Neuronal stem cell (in vitro differentiated cells): ENCODE results near the gene PARP2. TPM values are rescaled to one million over a fixed set of nuclear protein-coding genes. Genes with fewer than 3 reads are reported as not detected.

ENCODE experiments used
- DNase-seq: peaks from one replicate; pipeline ENCODE4 v3.0.0-alpha.2; 2013; ENCODE audit warnings: low spot score
- H2AFZ ChIP-seq: one replicate; pipeline ENCODE4 v1.6.1; 2013; ENCODE audit warnings: mild to moderate bottlenecking, low read length, inconsistent platforms
- H2AK5ac ChIP-seq: 2 replicates; pipeline ENCODE4 v1.6.1; 2013; ENCODE audit warnings: low read depth, mild to moderate bottlenecking, inconsistent platforms, low read length, moderate library complexity, mixed read lengths
- H2BK120ac ChIP-seq: 2 replicates; pipeline ENCODE4 v1.6.1; 2013; ENCODE audit warnings: low read depth, mild to moderate bottlenecking, inconsistent platforms, low read length, moderate library complexity, mixed read lengths
- H2BK12ac ChIP-seq: one replicate; pipeline ENCODE4 v1.6.1; 2013; ENCODE audit warnings: low read length, inconsistent platforms
- H2BK15ac ChIP-seq: 2 replicates; pipeline ENCODE4 v1.6.1; 2013; ENCODE audit warnings: mild to moderate bottlenecking, low read length, inconsistent platforms, mixed read lengths
- H2BK5ac ChIP-seq: one replicate; pipeline ENCODE4 v1.6.1; 2013; ENCODE audit warnings: inconsistent platforms, mild to moderate bottlenecking, low read length, moderate library complexity
- H3K14ac ChIP-seq: one replicate; pipeline ENCODE4 v1.6.1; 2013; ENCODE audit warnings: low read length, inconsistent platforms
- H3K18ac ChIP-seq: 2 replicates; pipeline ENCODE4 v1.6.1; 2013; ENCODE audit warnings: low read length, inconsistent platforms
- H3K23ac ChIP-seq: 2 replicates; pipeline ENCODE4 v1.6.1; 2013; ENCODE audit warnings: low read depth, mild to moderate bottlenecking, mixed read lengths, low read length, inconsistent platforms; ENCODE audit not compliant: poor library complexity
- H3K27ac ChIP-seq: replicated peaks from 3 replicates; pipeline ENCODE4 v1.5.1; 2013; ENCODE audit warnings: low read length, inconsistent platforms
- H3K27me3 ChIP-seq, 3 experiments: 2 replicates each; pipeline ENCODE4 v1.6.1; 2013; ENCODE audit warnings: low read length in 3 of 3, mild to moderate bottlenecking in 2 of 3, inconsistent platforms in 1 of 3, low read depth in 1 of 3, mixed read lengths in 1 of 3, moderate library complexity in 1 of 3; ENCODE audit not compliant: control insufficient read depth in 3 of 3, insufficient read depth in 3 of 3
- H3K36me3 ChIP-seq, 2 donors: replicated peaks in 1 of 2; 2 replicates each; pipeline ENCODE4 v1.6.1; 2013; ENCODE audit warnings: low read length in 2 of 2; ENCODE audit not compliant: control insufficient read depth in 2 of 2, insufficient read depth in 2 of 2
- H3K4ac ChIP-seq: 2 replicates; pipeline ENCODE4 v1.6.1; 2013; ENCODE audit warnings: inconsistent platforms, mild to moderate bottlenecking, low read length, moderate library complexity
- H3K4me1 ChIP-seq, 2 donors: 1 replicate in 1 of 2; 2 replicates in 1 of 2; pipeline ENCODE4 v1.6.1; 2013; ENCODE audit warnings: low read length in 2 of 2, low read depth in 1 of 2; ENCODE audit not compliant: control insufficient read depth in 2 of 2, insufficient read depth in 1 of 2
- H3K4me2 ChIP-seq: one replicate; pipeline ENCODE4 v1.6.1; 2013; ENCODE audit warnings: mild to moderate bottlenecking, low read length, inconsistent platforms; ENCODE audit not compliant: insufficient read depth, poor library complexity, severe bottlenecking
- H3K4me3 ChIP-seq, 2 donors: 2 replicates each; pipeline ENCODE4 v1.5.1; 2013; ENCODE audit warnings: low read length in 2 of 2, mild to moderate bottlenecking in 2 of 2, inconsistent platforms in 1 of 2, moderate library complexity in 1 of 2
- H3K79me1 ChIP-seq: one replicate; pipeline ENCODE4 v1.6.1; 2013; ENCODE audit warnings: low read depth, mild to moderate bottlenecking, inconsistent platforms, low read length, moderate library complexity
- H3K9ac ChIP-seq: one replicate; pipeline ENCODE4 v1.6.1; 2013; ENCODE audit warnings: mild to moderate bottlenecking, low read depth, low read length, inconsistent platforms; ENCODE audit not compliant: poor library complexity
- H3K9me3 ChIP-seq, 2 donors: replicated peaks in 1 of 2; 2 replicates each; pipeline versions ENCODE3 to v1.6.1; 2013; ENCODE audit warnings: low read length in 2 of 2, mild to moderate bottlenecking in 2 of 2, inconsistent platforms in 1 of 2, low read depth in 1 of 2, mixed read lengths in 1 of 2, moderate library complexity in 1 of 2; ENCODE audit not compliant: control insufficient read depth in 2 of 2, insufficient read depth in 1 of 2
- H4K8ac ChIP-seq: one replicate; pipeline ENCODE4 v1.6.1; 2013; ENCODE audit warnings: low read depth, mild to moderate bottlenecking, inconsistent platforms, low read length, moderate library complexity
- H4K91ac ChIP-seq: one replicate; pipeline ENCODE4 v1.6.1; 2013; ENCODE audit warnings: low read length, low read depth, mild to moderate bottlenecking, inconsistent platforms; ENCODE audit not compliant: poor library complexity
- WGBS, 2 donors: extraction: QIAGEN DNeasy Blood & Tissue Kit; methylation state at CpG; one replicate each; pipeline ENCODE4 v1.1.7; 2013; ENCODE audit warnings: missing lambda C conversion rate in 2 of 2, mixed read lengths in 1 of 2; ENCODE audit not compliant: insufficient read length in 2 of 2, insufficient replicate concordance in 1 of 2; ENCODE audit errors: extremely low coverage in 2 of 2; 5-methylcytosine and 5-hydroxymethylcytosine counted together
- polyA plus RNA-seq, 2 experiments: library from polyadenylated mRNA; stranded (reverse); fragments of 200-250 nt; gene quantifications; one replicate each; pipeline ENCODE4 v1.2.3, GENCODE V29; 2013

Gene PARP2
- 38.8 TPM for polyA plus RNA-seq (2013, experiment 1 of 2)
- polyA plus RNA-seq (2013, experiment 2 of 2): 38.2 TPM

- no peak within 1 kb of the TSS for H4K8ac ChIP-seq
- H3K4me3 ChIP-seq: peak within 1 kb of the TSS; percentile 86 to 94
- H3K27ac ChIP-seq: peak within 1 kb of the TSS; percentile 99
- no peak within 1 kb of the TSS for H3K14ac ChIP-seq
- H3K9me3 ChIP-seq: no peaks in the 10 kb centered on the region
- H2BK120ac ChIP-seq: no peak within 1 kb of the TSS
- no peak within 1 kb of the TSS for H2AK5ac ChIP-seq
- no peak within 1 kb of the TSS for H2BK12ac ChIP-seq
- peaks cover 14 to 35% of the 10 kb centered on the region in 2 donors for H3K36me3 ChIP-seq
- peak; percentile 100 for DNase-seq
- no peak within 1 kb of the TSS for H2BK15ac ChIP-seq
- no peak within 1 kb of the TSS for H4K91ac ChIP-seq
- H2AFZ ChIP-seq: peak within 1 kb of the TSS; percentile 97
- peak within 1 kb of the TSS; percentile 82 for H3K18ac ChIP-seq
- H3K23ac ChIP-seq: peak within 1 kb of the TSS; percentile 94
- H3K79me1 ChIP-seq: no peaks in the 10 kb centered on the region
- peak within 1 kb of the TSS; percentile 92 for H3K9ac ChIP-seq
- H3K27me3 ChIP-seq: no peaks in the 10 kb centered on the region
- no peak within 1 kb of the TSS for H3K4ac ChIP-seq
- H3K4me1 ChIP-seq: peaks cover 0 to 3% of the 10 kb centered on the region in 2 donors
- H2BK5ac ChIP-seq: peak within 1 kb of the TSS; percentile 32
- WGBS, 2 donors: no CpG with 5 or more reads among the region's 50 CpGs
- H3K4me2 ChIP-seq: peak within 1 kb of the TSS; percentile 46
Measured at GRCh38 chr14:20343092-20343861, at the start of gene PARP2. PARP2 (plus strand) TSS chr14:20343635; CDS start chr14:20343642, 7 bp downstream.

- H3K14ac ChIP-seq: no peak overlapping the region
- DNase-seq: no peak
Measured at GRCh38 chr14:20294636-20295035, 48.8 kb upstream of the PARP2 start.

GRCh38 chr14:20295067-20295466 lies 48.4 kb upstream of the PARP2 start:
- Histone ChIP-seq H3K4ac (no peak overlapping the region), H3K9me3 (no peaks in the 10 kb centered on the region), H3K23ac (no peak overlapping the region), H3K27ac (no peak overlapping the region), H2BK15ac (no peak overlapping the region), H3K27me3 (no peaks in the 10 kb centered on the region), H3K4me3 (no peak overlapping the region), H4K91ac (no peak overlapping the region), H3K14ac (no peak overlapping the region), H3K79me1 (no peaks in the 10 kb centered on the region), H2BK12ac (no peak overlapping the region), H3K4me2 (no peak overlapping the region), H2BK5ac (no peak overlapping the region), H3K36me3 (peaks cover 14 to 95% of the 10 kb centered on the region in 2 donors), H2AK5ac (no peak overlapping the region), H3K4me1 (no peaks in the 10 kb centered on the region), H4K8ac (no peak overlapping the region), H2BK120ac (no peak overlapping the region), H2AFZ (no peak overlapping the region), H3K18ac (no peak overlapping the region), H3K9ac (no peak overlapping the region)
- no CpG with 5 or more reads among the region's 4 CpGs for WGBS, 2 donors
- no peak for DNase-seq

More at GRCh38 chr14:20294636-20295035, 48.8 kb upstream of the PARP2 start:
- Histone ChIP-seq H4K8ac (no peak overlapping the region), H3K79me1 (no peaks in the 10 kb centered on the region), H3K23ac (no peak overlapping the region), H3K4me2 (no peak overlapping the region), H2BK12ac (no peak overlapping the region), H3K9me3 (no peaks in the 10 kb centered on the region), H3K9ac (no peak overlapping the region), H3K4me1 (peaks cover 3 to 4% of the 10 kb centered on the region in 2 donors), H3K4ac (no peak overlapping the region), H3K4me3 (no peak overlapping the region), H2BK120ac (no peak overlapping the region), H3K18ac (no peak overlapping the region), H4K91ac (no peak overlapping the region), H3K27me3 (no peaks in the 10 kb centered on the region), H2BK15ac (no peak overlapping the region), H3K36me3 (peaks cover 14 to 92% of the 10 kb centered on the region in 2 donors), H2BK5ac (no peak overlapping the region), H2AK5ac (no peak overlapping the region), H3K27ac (no peak overlapping the region), H2AFZ (no peak overlapping the region)
- no CpG with 5 or more reads among the region's 2 CpGs for WGBS, 2 donors

GRCh38 chr14:20302042-20302755 lies 41.2 kb upstream of the PARP2 start:
- no peak for DNase-seq
- no peak overlapping the region for H4K91ac ChIP-seq
- no peak overlapping the region for H3K4ac ChIP-seq
- no peak overlapping the region for H3K14ac ChIP-seq
- H3K4me3 ChIP-seq: no peak overlapping the region
- no peak overlapping the region for H3K9ac ChIP-seq
- no peak overlapping the region for H2BK5ac ChIP-seq
- H2BK120ac ChIP-seq: no peak overlapping the region
- peaks cover 11 to 45% of the 10 kb centered on the region in 2 donors for H3K36me3 ChIP-seq
- peaks cover 0 to 4% of the 10 kb centered on the region in 2 donors for H3K4me1 ChIP-seq
- H2AFZ ChIP-seq: no peak overlapping the region
- no peak overlapping the region for H2BK15ac ChIP-seq
- no peak overlapping the region for H3K23ac ChIP-seq
- H3K18ac ChIP-seq: no peak overlapping the region
- H3K9me3 ChIP-seq: no peaks in the 10 kb centered on the region
- peaks cover 3% of the 10 kb centered on the region for H3K79me1 ChIP-seq
- H4K8ac ChIP-seq: no peak overlapping the region
- H2AK5ac ChIP-seq: no peak overlapping the region
- H3K27ac ChIP-seq: no peak overlapping the region
- no peaks in the 10 kb centered on the region for H3K27me3 ChIP-seq
- H3K4me2 ChIP-seq: no peak overlapping the region
- WGBS, 2 donors: no CpG with 5 or more reads among the region's 1 CpG
- no peak overlapping the region for H2BK12ac ChIP-seq
